DND-41 (cell line): ENCODE data around the gene LYZ.

ENCODE experiments used
- EZH2 ChIP-seq: IDR thresholded peaks from 3 replicates; pipeline ENCODE4 v1.6.1; 2012; ENCODE audit warnings: borderline replicate concordance, low read depth, mild to moderate bottlenecking, moderate library complexity, low read length, inconsistent platforms; ENCODE audit not compliant: severe bottlenecking
- TF ChIP-seq, protein P1 (sequence below): IDR thresholded peaks from 2 replicates; pipeline ENCODE4 v1.5.1; 2012; ENCODE audit warnings: borderline replicate concordance, low read length, moderate library complexity, mild to moderate bottlenecking; ENCODE audit not compliant: poor library complexity, severe bottlenecking; ENCODE audit errors: extremely low read depth

DNA sequence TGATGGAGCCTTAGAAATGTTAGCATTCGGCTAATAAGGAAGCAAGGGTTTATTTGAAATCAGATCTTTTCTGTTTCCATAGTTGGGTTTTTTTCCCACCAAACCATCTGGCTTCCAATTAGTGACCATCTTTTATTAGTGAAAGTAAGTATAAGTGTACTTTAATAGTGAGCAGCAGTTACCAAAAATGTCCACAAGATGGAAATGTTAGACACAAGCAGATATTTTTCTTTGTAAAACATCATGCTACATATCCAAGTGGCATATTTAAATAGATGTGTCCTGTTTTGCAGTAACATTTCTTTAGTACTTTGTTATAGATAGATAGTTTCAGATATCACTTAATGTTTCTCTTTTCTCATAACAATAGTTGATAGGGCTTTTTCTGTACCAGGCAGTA, 40.2 kb downstream of the LYZ start:
- TF ChIP-seq, protein P1, sequence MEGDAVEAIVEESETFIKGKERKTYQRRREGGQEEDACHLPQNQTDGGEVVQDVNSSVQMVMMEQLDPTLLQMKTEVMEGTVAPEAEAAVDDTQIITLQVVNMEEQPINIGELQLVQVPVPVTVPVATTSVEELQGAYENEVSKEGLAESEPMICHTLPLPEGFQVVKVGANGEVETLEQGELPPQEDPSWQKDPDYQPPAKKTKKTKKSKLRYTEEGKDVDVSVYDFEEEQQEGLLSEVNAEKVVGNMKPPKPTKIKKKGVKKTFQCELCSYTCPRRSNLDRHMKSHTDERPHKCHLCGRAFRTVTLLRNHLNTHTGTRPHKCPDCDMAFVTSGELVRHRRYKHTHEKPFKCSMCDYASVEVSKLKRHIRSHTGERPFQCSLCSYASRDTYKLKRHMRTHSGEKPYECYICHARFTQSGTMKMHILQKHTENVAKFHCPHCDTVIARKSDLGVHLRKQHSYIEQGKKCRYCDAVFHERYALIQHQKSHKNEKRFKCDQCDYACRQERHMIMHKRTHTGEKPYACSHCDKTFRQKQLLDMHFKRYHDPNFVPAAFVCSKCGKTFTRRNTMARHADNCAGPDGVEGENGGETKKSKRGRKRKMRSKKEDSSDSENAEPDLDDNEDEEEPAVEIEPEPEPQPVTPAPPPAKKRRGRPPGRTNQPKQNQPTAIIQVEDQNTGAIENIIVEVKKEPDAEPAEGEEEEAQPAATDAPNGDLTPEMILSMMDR, result peak; percentile 55
- no peak for TF ChIP-seq EZH2
